ENCODE data around the gene FN1. TPM values are rescaled to one million over a fixed set of nuclear protein-coding genes. Genes with fewer than 3 reads are reported as not detected.

The FN1 gene
- total and polyA plus RNA-seq, 12 donors = 44.6 to 322 (median 110) TPM

- TF ChIP-seq CTCF (IDR thresholded peaks at IDR 0.05) (no peak), POLR2A (IDR thresholded peaks at IDR 0.05) (no peak)
- no peak overlapping the region for H3K27ac ChIP-seq
- H3K4me1 ChIP-seq (replicated peaks in 1 of 2) = no peaks in the 10 kb centered on the region
Measured at GRCh38 chr2:215395687-215396460, 40.0 kb downstream of the FN1 start.

GRCh38 chr2:215394102-215394805 is 41.6 kb downstream of the FN1 start:
- no peaks in the 10 kb centered on the region for H3K27me3 ChIP-seq
- H3K4me1 ChIP-seq (replicated peaks in 1 of 2) = no peaks in the 10 kb centered on the region
- intact Hi-C loops (cut with DNase I) = no loop called here
- no peaks in the 10 kb centered on the region for H3K9me3 ChIP-seq (replicated peaks in 1 of 3)
- H3K36me3 ChIP-seq (replicated peaks in 1 of 2) = no peaks in the 10 kb centered on the region
- 71 to 81% (median 75%) methylated on average over 7 of the region's 7 CpGs for WGBS, 4 donors
- H3K4me3 ChIP-seq = no peak overlapping the region
- TF ChIP-seq CTCF (IDR thresholded peaks at IDR 0.05) (no peak), POLR2A (IDR thresholded peaks at IDR 0.05) (no peak)
- no peak for DNase-seq
- H3K27ac ChIP-seq = no peak overlapping the region

More at GRCh38 chr2:215395687-215396460, 40.0 kb downstream of the FN1 start:
- Histone ChIP-seq H3K36me3 (replicated peaks in 1 of 2) (no peaks in the 10 kb centered on the region), H3K4me3 (no peak overlapping the region), H3K9me3 (replicated peaks in 1 of 3) (no peaks in the 10 kb centered on the region), H3K27me3 (no peaks in the 10 kb centered on the region)
- no peak for DNase-seq
- intact Hi-C loops (cut with DNase I) = no loop called here
- WGBS, 4 donors = 64 to 76% (median 68%) methylated on average over 5 of the region's 5 CpGs

DNA sequence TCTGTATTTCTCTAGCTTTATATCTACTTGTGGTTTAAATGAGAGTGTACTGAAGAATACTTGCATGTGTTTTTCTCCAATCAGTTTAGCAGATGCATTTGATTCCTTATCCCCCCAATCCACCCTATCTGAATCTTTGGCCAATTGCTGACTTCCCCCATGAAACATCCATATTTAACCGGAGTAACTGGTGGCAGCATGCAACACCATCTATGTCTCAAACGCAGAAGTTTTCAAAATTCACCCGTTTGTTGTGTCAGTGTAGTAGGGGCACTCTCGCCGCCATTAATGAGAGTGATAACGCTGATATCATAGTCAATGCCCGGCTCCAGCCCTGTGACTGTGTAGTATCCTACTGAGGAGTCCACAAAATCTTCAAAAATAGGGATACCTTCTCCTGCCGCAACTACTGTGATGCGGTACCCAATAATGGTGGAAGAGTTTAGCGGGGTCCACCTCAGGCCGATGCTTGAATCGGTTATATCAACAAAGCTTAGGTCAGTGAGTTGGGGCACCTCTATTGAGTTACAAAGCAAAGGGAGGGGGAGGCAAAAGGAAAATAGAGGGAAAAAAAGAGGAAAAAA is 43.1 kb downstream of the FN1 start:
- Histone ChIP-seq H3K4me3 (no peak overlapping the region), H3K27me3 (no peaks in the 10 kb centered on the region), H3K4me1 (replicated peaks in 1 of 2) (no peaks in the 10 kb centered on the region), H3K9me3 (replicated peaks in 1 of 3) (no peaks in the 10 kb centered on the region), H3K36me3 (replicated peaks in 1 of 2) (no peaks in the 10 kb centered on the region), H3K27ac (no peak overlapping the region)
- TF ChIP-seq CTCF (IDR thresholded peaks at IDR 0.05) = no peak
- no peak for TF ChIP-seq POLR2A (IDR thresholded peaks at IDR 0.05)
- WGBS, 4 donors = 93 to 95% (median 94%) methylated on average over 12 of the region's 12 CpGs
- intact Hi-C loops (cut with DNase I) = no loop called here
- no peak for DNase-seq

- Histone ChIP-seq H3K4me1 (replicated peaks in 1 of 2) (no peaks in the 10 kb centered on the region), H3K27me3 (no peaks in the 10 kb centered on the region), H3K9me3 (replicated peaks in 1 of 3) (no peaks in the 10 kb centered on the region), H3K4me3 (no peak overlapping the region), H3K27ac (no peak overlapping the region), H3K36me3 (replicated peaks in 1 of 2) (no peaks in the 10 kb centered on the region)
- TF ChIP-seq CTCF (IDR thresholded peaks at IDR 0.05) (no peak), POLR2A (IDR thresholded peaks at IDR 0.05) (no peak)
- DNase-seq = no peak
- intact Hi-C loops (cut with DNase I) = no loop called here
Measured at GRCh38 chr2:215392164-215392563, 43.7 kb downstream of the FN1 start.
